Pancreas (tissue), 10 donors: ENCODE results near the gene ERBB4. TPM values are rescaled to one million over a fixed set of nuclear protein-coding genes. Genes with fewer than 3 reads are reported as not detected.

ENCODE experiments used
- ATAC-seq, 4 donors: fragments of 200-7000 bp; cut with Tn5 transposase; one replicate each; pipeline versions ENCODE4 v1.8.0 to v1.9.1; 2020; ENCODE audit warnings: mild to moderate bottlenecking in 4 of 4, moderate library complexity in 4 of 4
- DNase-seq, 6 donors: peaks; one replicate each; pipeline ENCODE4 v3.0.0-alpha.2; 2020
- FAIRE-seq: peaks from 2 replicates; lab custom pipeline; 2012; peaks lifted over from hg19 to GRCh38; lab: Jason Lieb, UNC
- H3K27ac ChIP-seq, 4 donors: fragments of 200-600 bp; sonication (generic); 1 replicate in 3 of 4; 2 replicates in 1 of 4; pipeline versions ENCODE4 v1.5.0 to v1.8.0; 2020
- H3K27me3 ChIP-seq, 4 donors: fragments of 200-600 bp; one replicate each; pipeline ENCODE4 v1.8.0; 2021
- H3K36me3 ChIP-seq, 3 donors: fragments of 200-600 bp; sonication (generic) in 1 of 3; one replicate each; pipeline versions ENCODE4 v1.5.0 to v1.8.0; 2020 to 2021
- H3K4me1 ChIP-seq, 3 donors: fragments of 200-600 bp; one replicate each; pipeline ENCODE4 v1.8.0; 2021
- H3K4me3 ChIP-seq, 4 donors: fragments of 200-600 bp; sonication (generic) in 2 of 4; one replicate each; pipeline versions ENCODE4 v1.5.0 to v1.8.0; 2020 to 2021
- H3K9me3 ChIP-seq, 4 donors: fragments of 200-600 bp; one replicate each; pipeline ENCODE4 v1.8.0; 2021
- CTCF ChIP-seq, 4 donors: fragments of 200-600 bp; sonication (generic) in 3 of 4; IDR thresholded peaks; one replicate each; pipeline versions ENCODE4 v1.5.0 to v1.8.0; 2021; ENCODE audit warnings: antibody characterized with exemption in 4 of 4
- WGBS, 2 donors: extraction: QIAGEN DNeasy Blood & Tissue Kit; methylation state at CpG; one replicate each; pipeline ENCODE4 v1.1.7; 2013; 5-methylcytosine and 5-hydroxymethylcytosine counted together
- intact Hi-C, 3 donors: fragments of 100-400 bp; cut with DNase I; formaldehyde crosslinking; loops; one replicate each; pipeline versions ENCODE4 v1.11.1 to v1.14.2; 2022
- polyA plus RNA-seq, 2 donors: library from polyadenylated mRNA; stranded (reverse); fragments of 200-250 nt; gene quantifications; one replicate each; pipeline ENCODE4 v1.2.3, GENCODE V29; 2013
- total RNA-seq, 6 donors: library from RNA; stranded (reverse); fragmentation: NEBNext Ultra II Directional in 4 of 6; extraction: Animal tissue kit (Norgen Biotek cat#: 25700) in 4 of 6; gene quantifications; one replicate each; pipeline versions ENCODE4 v1.2.1 to v1.2.4, GENCODE V29; 2021 to 2023
- donor health status: healthy with polysubstance abuse.
- donor health status: DM: no; HTN: no; CAD: no; lungs with moderate emphysema.
- donor health status: DM: no; HTN: no; CAD: no.
- donor health status: control.
- donor health status: control.
- donor health status: Bipolar disorder and iron deficiency.
- donor health status: DM: yes; HTN: yes; CAD: no.
- donor health status: DM: no; HTN: no; CAD: no.
- donor health status: DM: no; HTN: no; CAD: no.
- donor health status: DM: yes; HTN: yes; CAD: no.

ERBB4 gene
- total and polyA plus RNA-seq, 8 donors = 0.30 to 5.0 (median 3.3) TPM

- Histone ChIP-seq H3K27me3 (no peaks in the 10 kb centered on the region), H3K9me3 (no peaks in the 10 kb centered on the region), H3K4me1 (no peaks in the 10 kb centered on the region), H3K4me3 (no peak overlapping the region), H3K36me3 (no peaks in the 10 kb centered on the region), H3K27ac (no peak overlapping the region)
- DNase-seq = no peak
- intact Hi-C loops = no loop called here
- no peak for TF ChIP-seq CTCF (IDR thresholded peaks at IDR 0.05)
- ATAC-seq = no peak
- no peak for FAIRE-seq
Observed at GRCh38 chr2:211376410-211376809, 1162.2 kb downstream of the ERBB4 start.

GRCh38 chr2:211373203-211373602, 1165.4 kb downstream of the ERBB4 start:
- intact Hi-C loops = no loop called here
- no peak for TF ChIP-seq CTCF (IDR thresholded peaks at IDR 0.05)
- ATAC-seq (no peak), DNase-seq (no peak), FAIRE-seq (no peak)
- H3K36me3 ChIP-seq = no peaks in the 10 kb centered on the region
- no peaks in the 10 kb centered on the region for H3K27me3 ChIP-seq
- H3K27ac ChIP-seq = no peak overlapping the region
- H3K4me3 ChIP-seq = no peak overlapping the region
- no peaks in the 10 kb centered on the region for H3K4me1 ChIP-seq
- no peaks in the 10 kb centered on the region for H3K9me3 ChIP-seq
- 73 to 86% methylated on average over 2 of the region's 2 CpGs for WGBS, 2 donors

GRCh38 chr2:211371465-211371864, 1167.1 kb downstream of the ERBB4 start:
- WGBS, 2 donors = 73 to 91% methylated on average over 2 of the region's 2 CpGs
- intact Hi-C loops = no loop called here
- Histone ChIP-seq H3K4me3 (no peak overlapping the region), H3K27ac (no peak overlapping the region), H3K9me3 (no peaks in the 10 kb centered on the region), H3K36me3 (no peaks in the 10 kb centered on the region), H3K4me1 (no peaks in the 10 kb centered on the region), H3K27me3 (no peaks in the 10 kb centered on the region)
- DNase-seq (no peak), ATAC-seq (no peak), FAIRE-seq (no peak)
- no peak for TF ChIP-seq CTCF (IDR thresholded peaks at IDR 0.05)

- FAIRE-seq (no peak), DNase-seq (no peak), ATAC-seq (no peak)
- 33 to 38% methylated on average over 1 of the region's 1 CpG for WGBS, 2 donors
- no peaks in the 10 kb centered on the region for H3K27me3 ChIP-seq
- TF ChIP-seq CTCF (IDR thresholded peaks at IDR 0.05) = no peak
- no peak overlapping the region for H3K27ac ChIP-seq
- H3K4me3 ChIP-seq = no peak overlapping the region
- no peaks in the 10 kb centered on the region for H3K4me1 ChIP-seq
- no peaks in the 10 kb centered on the region for H3K9me3 ChIP-seq
- H3K36me3 ChIP-seq = no peaks in the 10 kb centered on the region
- intact Hi-C loops = no loop called here
Observed at GRCh38 chr2:211368467-211368866, 1170.1 kb downstream of the ERBB4 start.

- H3K9me3 ChIP-seq = no peaks in the 10 kb centered on the region
- no peaks in the 10 kb centered on the region for H3K27me3 ChIP-seq
- DNase-seq (no peak), ATAC-seq (peak in 1 of 4 donors; percentile 18), FAIRE-seq (no peak)
- no peak overlapping the region for H3K4me3 ChIP-seq
- no peaks in the 10 kb centered on the region for H3K4me1 ChIP-seq
- no peaks in the 10 kb centered on the region for H3K36me3 ChIP-seq
- 76 to 79% methylated on average over 4 of the region's 4 CpGs for WGBS, 2 donors
- no peak for TF ChIP-seq CTCF (IDR thresholded peaks at IDR 0.05)
- H3K27ac ChIP-seq = no peak overlapping the region
- intact Hi-C loops = no loop called here
Observed at GRCh38 chr2:211367711-211368110, 1170.9 kb downstream of the ERBB4 start.
